GM21619 (cell line): ENCODE measurements around the gene LYRM2.

Experiments used
- ATAC-seq: cut with Tn5 transposase; IDR thresholded peaks from one replicate; pipeline ENCODE4 v1.9.1; 2021; ENCODE audit not compliant: unreplicated experiment

LYRM2 gene, protein sequence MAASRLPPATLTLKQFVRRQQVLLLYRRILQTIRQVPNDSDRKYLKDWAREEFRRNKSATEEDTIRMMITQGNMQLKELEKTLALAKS

GRCh38 chr6:89638320-89639195 is at the start of gene LYRM2:
TSS of gene LYRM2 (minus strand) at chr6:89638747. CDS start at chr6:89638716, 31 bp downstream.
- peak; percentile 97 for ATAC-seq

- ATAC-seq, result no peak
Measured at GRCh38 chr6:89688328-89688727, 49.8 kb upstream of the LYRM2 start.

DNA sequence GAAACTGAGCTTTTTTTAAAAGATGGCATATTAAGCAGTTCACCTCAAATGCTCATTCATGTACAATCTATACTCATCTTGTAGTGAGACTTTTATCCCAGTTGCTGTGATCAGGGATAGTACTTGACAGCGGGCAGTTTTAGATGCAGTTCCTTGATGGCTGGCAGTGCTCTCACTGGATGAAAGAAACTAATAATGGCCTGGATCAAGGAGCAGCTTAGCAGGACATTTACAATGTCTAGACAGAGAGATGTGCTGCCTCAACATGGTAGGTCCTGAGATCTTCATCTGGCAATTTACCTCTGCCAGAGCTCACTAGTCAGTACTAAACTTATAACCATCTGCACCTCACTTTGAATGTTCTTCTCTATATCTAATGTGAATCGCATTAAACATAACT is 46.8 kb upstream of the LYRM2 start:
- no peak for ATAC-seq

DNA sequence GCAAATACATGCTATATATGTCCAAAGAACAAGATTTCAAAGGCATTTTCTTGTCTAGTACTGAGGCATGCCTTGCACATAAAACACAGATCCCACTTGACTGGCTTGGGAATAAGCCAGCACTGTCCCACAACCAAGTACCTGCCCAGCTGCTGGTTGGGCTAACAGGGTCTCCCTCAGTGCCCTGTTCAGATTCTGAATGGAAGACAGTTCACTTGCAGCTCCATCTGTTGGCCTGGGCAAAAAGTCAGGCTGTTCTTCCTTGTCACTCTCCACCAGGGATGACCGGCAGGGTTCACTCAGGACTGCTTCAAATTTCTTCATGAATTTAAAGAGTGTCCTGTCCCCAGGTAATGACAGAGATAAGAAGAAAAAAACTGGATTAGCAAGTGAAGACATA is 44.4 kb upstream of the LYRM2 start:
- no peak for ATAC-seq

GRCh38 chr6:89681983-89682564 is 43.5 kb upstream of the LYRM2 start:
- ATAC-seq, result no peak

GRCh38 chr6:89680551-89680950 is 42.0 kb upstream of the LYRM2 start:
- ATAC-seq, result no peak

DNA sequence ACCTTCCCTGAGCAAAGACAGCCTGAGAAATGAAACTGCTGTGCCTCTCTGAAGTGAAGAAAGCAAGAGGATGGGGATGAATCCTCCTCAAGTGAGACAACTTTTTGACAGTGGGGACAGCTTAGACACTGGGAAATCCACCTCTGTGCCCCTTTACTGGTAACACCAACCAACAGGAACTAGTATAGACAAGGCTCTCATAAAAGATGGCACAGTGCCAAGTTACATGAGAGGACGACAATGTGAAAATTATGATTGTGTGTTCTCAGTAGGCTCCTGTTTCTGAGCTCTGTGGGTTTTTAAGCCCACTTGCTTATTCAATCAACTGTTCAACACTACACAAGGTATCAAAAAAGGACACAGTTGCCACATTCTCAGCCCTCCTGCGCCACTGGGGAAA is 41.6 kb upstream of the LYRM2 start:
- no peak for ATAC-seq

GRCh38 chr6:89679215-89680120 is 40.9 kb upstream of the LYRM2 start:
- no peak for ATAC-seq

DNA sequence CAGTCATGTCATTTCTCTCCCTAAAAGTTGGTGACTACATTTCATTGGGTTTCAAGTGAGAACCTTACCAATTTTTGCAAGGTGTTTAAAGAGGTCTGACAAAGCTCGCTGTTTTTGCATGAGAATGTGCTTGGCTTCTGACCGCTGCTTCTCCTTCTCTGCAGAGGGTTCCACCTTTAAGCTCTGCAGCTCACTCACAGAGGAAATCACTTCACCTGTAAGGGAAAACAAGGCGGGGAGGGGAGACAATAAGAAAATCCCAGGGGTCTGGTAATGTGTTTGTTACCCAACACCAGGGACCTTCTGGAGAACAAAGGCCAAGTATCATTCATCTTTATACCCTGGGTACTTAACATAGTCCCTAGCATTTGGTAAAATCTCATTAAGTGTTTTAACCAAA is 40.0 kb upstream of the LYRM2 start:
- no peak for ATAC-seq

DNA sequence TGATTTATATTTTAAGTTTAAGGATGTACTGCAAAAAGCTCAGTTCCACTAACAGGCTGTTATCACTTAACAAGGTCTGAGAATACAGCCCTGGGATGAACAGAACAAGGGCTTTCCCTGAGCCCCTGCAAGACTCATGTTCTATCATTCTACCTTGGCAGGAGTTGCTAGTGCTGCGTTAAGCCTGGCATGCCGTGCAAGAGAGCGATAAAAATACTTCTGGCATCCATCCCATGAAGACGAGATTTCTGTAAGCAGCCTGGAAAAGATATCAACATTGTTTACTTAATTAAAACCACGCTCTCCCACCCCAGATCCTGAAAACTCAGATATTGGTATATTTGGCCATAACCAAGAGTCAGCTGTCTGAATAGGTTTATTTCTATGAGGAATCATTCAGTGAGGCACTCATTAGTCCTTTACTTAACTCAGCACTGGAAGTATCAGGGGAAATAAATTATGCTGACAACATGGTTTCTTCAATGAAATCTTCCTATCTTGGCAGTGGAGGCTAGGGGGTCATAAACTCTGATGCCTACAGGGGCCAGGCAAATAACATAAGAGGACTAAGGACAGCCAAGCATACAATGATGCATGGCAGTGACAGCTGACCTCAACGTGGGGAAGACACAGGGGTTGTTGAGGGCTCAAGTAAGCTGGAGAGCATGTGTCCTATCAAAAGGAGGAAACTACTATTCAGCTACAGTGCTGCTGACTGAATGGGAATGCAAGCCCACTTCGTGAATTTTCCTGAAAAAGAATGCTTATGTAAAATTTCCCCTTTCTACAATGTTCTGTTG is 37.6 kb upstream of the LYRM2 start:
- ATAC-seq, result no peak

GRCh38 chr6:89670935-89671565 is 32.5 kb upstream of the LYRM2 start:
- no peak for ATAC-seq

GRCh38 chr6:89669002-89669401 is 30.5 kb upstream of the LYRM2 start:
- no peak for ATAC-seq

DNA sequence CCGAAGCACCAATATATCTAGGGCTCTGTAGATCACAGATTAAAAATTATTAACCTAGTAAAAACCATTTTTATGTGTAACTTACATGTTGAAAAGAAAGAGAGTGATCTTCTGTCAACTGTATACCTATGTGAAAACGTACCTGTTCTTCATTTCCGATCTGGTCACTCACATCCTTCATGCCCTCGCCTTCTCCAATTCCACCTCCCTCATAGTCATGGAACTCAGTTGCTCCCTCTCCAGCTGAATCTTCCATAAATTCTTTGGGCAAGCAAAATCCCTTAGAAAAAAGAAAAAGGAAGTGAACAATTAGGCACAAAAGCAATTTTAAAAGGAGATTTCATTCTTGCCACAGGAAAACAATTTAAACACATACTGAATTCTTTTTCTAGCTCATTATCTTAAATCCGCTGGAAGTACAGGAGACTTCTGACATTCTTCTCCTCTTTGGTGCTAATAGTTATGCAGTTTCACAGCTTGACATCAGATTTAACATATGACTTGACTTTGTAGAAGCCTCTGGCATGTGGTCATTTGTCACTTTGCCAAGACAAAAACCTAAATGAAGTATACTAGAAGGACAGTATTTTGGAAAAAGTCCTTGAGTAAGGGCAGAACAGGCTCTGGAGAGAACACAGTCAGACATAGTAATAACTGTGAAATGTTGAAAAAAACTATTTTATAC is 29.5 kb upstream of the LYRM2 start:
- ATAC-seq, result no peak

GRCh38 chr6:89662659-89663223 is 24.2 kb upstream of the LYRM2 start:
- ATAC-seq, result no peak

- ATAC-seq, result no peak
Measured at GRCh38 chr6:89661559-89661958, 23.0 kb upstream of the LYRM2 start.

DNA sequence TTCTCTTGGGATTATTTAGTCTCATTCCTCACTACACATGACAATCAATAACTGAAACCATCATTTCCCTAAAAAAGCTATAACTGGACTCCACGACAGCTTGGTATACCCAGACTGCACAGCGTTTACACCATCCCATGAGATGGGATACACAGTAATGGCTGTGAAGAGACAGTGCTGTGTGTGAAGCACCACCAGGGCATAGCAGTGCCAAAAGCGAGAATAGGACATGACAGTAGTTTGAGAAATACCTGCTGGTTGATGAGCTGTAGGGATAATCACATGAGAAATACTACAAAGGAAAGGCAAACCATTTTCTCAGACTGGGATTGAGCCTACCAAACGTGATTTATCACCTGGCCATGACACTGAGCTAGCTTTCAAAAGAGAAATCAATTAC is 22.4 kb upstream of the LYRM2 start:
- ATAC-seq, result no peak

GRCh38 chr6:89657445-89658158 is 19.1 kb upstream of the LYRM2 start:
- ATAC-seq, result no peak

GRCh38 chr6:89655122-89655521 is 16.6 kb upstream of the LYRM2 start:
- ATAC-seq, result no peak

DNA sequence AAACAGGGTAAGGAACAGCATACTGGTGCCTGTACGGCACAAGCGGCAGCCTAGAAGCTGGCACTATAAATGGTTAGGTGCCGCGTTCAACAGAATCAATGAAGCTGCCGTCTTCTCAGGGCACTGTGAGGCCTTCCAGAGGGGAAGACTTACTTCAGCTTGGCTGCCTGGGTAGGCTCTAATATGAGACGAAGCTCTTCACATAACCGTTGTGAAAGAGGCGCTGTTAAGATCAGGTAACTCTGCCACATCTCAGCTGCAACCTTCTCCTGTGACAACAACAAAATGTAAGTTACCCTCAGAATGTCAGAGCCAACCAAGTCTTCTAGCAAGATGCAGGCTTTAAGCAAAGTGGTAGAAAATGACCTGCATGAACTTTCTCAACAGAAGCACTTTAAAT is 12.0 kb upstream of the LYRM2 start:
- no peak for ATAC-seq
